Loucy (cell line): ENCODE data around the gene MEF2A.

Experiments
- H2AFZ ChIP-seq: fragments of 200-600 bp; sonication (generic); 2 replicates; pipeline ENCODE4 v1.6.0; 2016; ENCODE audit warnings: antibody characterized with exemption, mild to moderate bottlenecking, low read length, moderate library complexity
- H3F3A ChIP-seq: fragments of 200-600 bp; 2 replicates; pipeline ENCODE4 v1.6.0; 2016; ENCODE audit warnings: antibody characterized with exemption, low read depth, mild to moderate bottlenecking
- H3K27me3 ChIP-seq: fragments of 200-600 bp; sonication (generic); 2 replicates; pipeline ENCODE4 v1.6.1; 2014; ENCODE audit warnings: low read length, mild to moderate bottlenecking; ENCODE audit not compliant: insufficient read depth, poor library complexity, severe bottlenecking
- H3K36me3 ChIP-seq: fragments of 200-600 bp; sonication (generic); 2 replicates; pipeline ENCODE4 v1.6.1; 2016; ENCODE audit warnings: low read length; ENCODE audit not compliant: insufficient read depth
- H3K4me1 ChIP-seq: fragments of 200-600 bp; sonication (generic); 2 replicates; pipeline ENCODE4 v1.5.1; 2014; ENCODE audit warnings: low read length, mild to moderate bottlenecking; ENCODE audit not compliant: insufficient read depth, poor library complexity, severe bottlenecking
- H3K4me2 ChIP-seq: fragments of 200-600 bp; sonication (generic); 2 replicates; pipeline ENCODE4 v1.6.0; 2014; ENCODE audit warnings: antibody characterized with exemption, low read length, low read depth, mild to moderate bottlenecking; ENCODE audit not compliant: poor library complexity, severe bottlenecking
- H3K4me3 ChIP-seq: fragments of 200-600 bp; sonication (generic); 2 replicates; pipeline ENCODE4 v1.5.1; 2014; ENCODE audit warnings: low read length, mild to moderate bottlenecking, mixed read lengths; ENCODE audit not compliant: poor library complexity, severe bottlenecking
- H3K79me2 ChIP-seq: fragments of 200-600 bp; sonication (generic); 2 replicates; pipeline ENCODE4 v1.6.1; 2014; ENCODE audit warnings: low read length; ENCODE audit not compliant: insufficient read depth
- H3K9ac ChIP-seq: fragments of 200-600 bp; sonication (generic); 2 replicates; pipeline ENCODE4 v1.6.0; 2014; ENCODE audit warnings: mild to moderate bottlenecking, low read depth, low read length, moderate library complexity; ENCODE audit not compliant: poor library complexity, severe bottlenecking
- H3K9me2 ChIP-seq: fragments of 200-600 bp; sonication (generic); replicated peaks from 2 replicates; pipeline ENCODE4 v1.6.1; 2016; ENCODE audit warnings: low read depth, low read length, mixed read lengths
- H3K9me3 ChIP-seq: fragments of 200-600 bp; sonication (generic); 2 replicates; pipeline ENCODE4 v1.6.1; 2014; ENCODE audit warnings: mild to moderate bottlenecking, antibody characterized with exemption, low read length, low read depth; ENCODE audit not compliant: insufficient read depth
- H4K20me1 ChIP-seq: fragments of 200-600 bp; sonication (generic); 2 replicates; pipeline ENCODE4 v1.6.0; 2014; ENCODE audit warnings: antibody characterized with exemption, low read length, mild to moderate bottlenecking; ENCODE audit not compliant: insufficient read depth, poor library complexity, severe bottlenecking
- EZH2phosphoT487 ChIP-seq: fragments of 200-600 bp; IDR thresholded peaks from 2 replicates; pipeline ENCODE4 v1.6.1; 2018; ENCODE audit warnings: antibody characterized with exemption, mild to moderate bottlenecking, moderate library complexity, borderline replicate concordance
- TF ChIP-seq, protein P1 (sequence below): fragments of 200-600 bp; sonication (generic); conservative IDR thresholded peaks from 2 replicates; pipeline ENCODE4 v1.5.1; 2014; ENCODE audit warnings: mild to moderate bottlenecking, antibody characterized with exemption, low read length

MEF2A gene

GRCh38 chr15:99616773-99617342 is 51.1 kb downstream of the MEF2A start:
- no peaks in the 10 kb centered on the region for H3K9me2 ChIP-seq
- peaks cover 45% of the 10 kb centered on the region for H4K20me1 ChIP-seq
- H3K9me3 ChIP-seq = no peaks in the 10 kb centered on the region
- H3K4me1 ChIP-seq = peaks cover 31% of the 10 kb centered on the region
- H3K79me2 ChIP-seq = peaks cover 97% of the 10 kb centered on the region
- H3F3A ChIP-seq = no peaks in the 10 kb centered on the region
- H3K4me2 ChIP-seq = no peak overlapping the region
- H2AFZ ChIP-seq = no peak overlapping the region
- H3K27me3 ChIP-seq = no peaks in the 10 kb centered on the region
- no peak overlapping the region for H3K9ac ChIP-seq
- TF ChIP-seq, protein P1, sequence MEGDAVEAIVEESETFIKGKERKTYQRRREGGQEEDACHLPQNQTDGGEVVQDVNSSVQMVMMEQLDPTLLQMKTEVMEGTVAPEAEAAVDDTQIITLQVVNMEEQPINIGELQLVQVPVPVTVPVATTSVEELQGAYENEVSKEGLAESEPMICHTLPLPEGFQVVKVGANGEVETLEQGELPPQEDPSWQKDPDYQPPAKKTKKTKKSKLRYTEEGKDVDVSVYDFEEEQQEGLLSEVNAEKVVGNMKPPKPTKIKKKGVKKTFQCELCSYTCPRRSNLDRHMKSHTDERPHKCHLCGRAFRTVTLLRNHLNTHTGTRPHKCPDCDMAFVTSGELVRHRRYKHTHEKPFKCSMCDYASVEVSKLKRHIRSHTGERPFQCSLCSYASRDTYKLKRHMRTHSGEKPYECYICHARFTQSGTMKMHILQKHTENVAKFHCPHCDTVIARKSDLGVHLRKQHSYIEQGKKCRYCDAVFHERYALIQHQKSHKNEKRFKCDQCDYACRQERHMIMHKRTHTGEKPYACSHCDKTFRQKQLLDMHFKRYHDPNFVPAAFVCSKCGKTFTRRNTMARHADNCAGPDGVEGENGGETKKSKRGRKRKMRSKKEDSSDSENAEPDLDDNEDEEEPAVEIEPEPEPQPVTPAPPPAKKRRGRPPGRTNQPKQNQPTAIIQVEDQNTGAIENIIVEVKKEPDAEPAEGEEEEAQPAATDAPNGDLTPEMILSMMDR = no peak
- no peak for TF ChIP-seq EZH2phosphoT487
- no peak overlapping the region for H3K4me3 ChIP-seq
- H3K36me3 ChIP-seq = peaks cover 3% of the 10 kb centered on the region; the same call in 1 of the 2 replicates

GRCh38 chr15:99618941-99619411 is 53.2 kb downstream of the MEF2A start:
- TF ChIP-seq, protein P1 = no peak
- TF ChIP-seq EZH2phosphoT487 = no peak
- no peaks in the 10 kb centered on the region for H3K27me3 ChIP-seq
- no peak overlapping the region for H3K4me2 ChIP-seq
- peaks cover 34% of the 10 kb centered on the region for H4K20me1 ChIP-seq
- peaks cover 7% of the 10 kb centered on the region for H3K36me3 ChIP-seq
- H3K9me2 ChIP-seq = no peaks in the 10 kb centered on the region
- H3K4me3 ChIP-seq = no peak overlapping the region
- H3K9ac ChIP-seq = no peak overlapping the region
- no peaks in the 10 kb centered on the region for H3F3A ChIP-seq
- H3K9me3 ChIP-seq = no peaks in the 10 kb centered on the region
- H3K4me1 ChIP-seq = peaks cover 27% of the 10 kb centered on the region
- no peak overlapping the region for H2AFZ ChIP-seq
- peaks cover 96% of the 10 kb centered on the region for H3K79me2 ChIP-seq

GRCh38 chr15:99619712-99620111 is 53.9 kb downstream of the MEF2A start:
- no peak overlapping the region for H2AFZ ChIP-seq
- H3K4me3 ChIP-seq = no peak overlapping the region
- H3K9me3 ChIP-seq = peaks cover 5% of the 10 kb centered on the region
- peaks cover 20% of the 10 kb centered on the region for H3K4me1 ChIP-seq
- H4K20me1 ChIP-seq = peaks cover 27% of the 10 kb centered on the region
- H3K4me2 ChIP-seq = no peak overlapping the region
- no peak for TF ChIP-seq EZH2phosphoT487
- TF ChIP-seq, protein P1 = no peak
- no peaks in the 10 kb centered on the region for H3K27me3 ChIP-seq
- H3K9me2 ChIP-seq = no peaks in the 10 kb centered on the region
- H3K36me3 ChIP-seq = peaks cover 15% of the 10 kb centered on the region
- H3F3A ChIP-seq = no peaks in the 10 kb centered on the region
- H3K79me2 ChIP-seq = peaks cover 96% of the 10 kb centered on the region
- H3K9ac ChIP-seq = no peak overlapping the region
